H4 (cell line): ENCODE results near the gene TRAPPC3. TPM values are rescaled to one million over a fixed set of nuclear protein-coding genes. Genes with fewer than 3 reads are reported as not detected.

Experiments
- total RNA-seq: library from RNA; depleted of rRNA; stranded (reverse); fragments of >200 nt; shearing (Covaris generic); gene quantifications from 2 replicates; pipeline ENCODE4 v1.2.3, GENCODE V29; 2014; rRNA removed

The TRAPPC3 gene
- total RNA-seq, 1 experiment from 2014 or later, result 105 TPM

Other genes with a start within 250 kb of the TRAPPC3 start
- gene AGO3, start 218.4 kb downstream of the TRAPPC3 start, total RNA-seq, result 8.1 and 8.9 TPM in 2 replicates
- not detected in 2 replicates for gene TEKT2, start 65.4 kb downstream of the TRAPPC3 start, total RNA-seq
- gene ADPRS, start 60.6 kb downstream of the TRAPPC3 start, total RNA-seq, result 40.8 and 50.8 TPM in 2 replicates
- 0.08 and 0.88 TPM in 2 replicates for gene COL8A2, start 24.3 kb downstream of the TRAPPC3 start, total RNA-seq
- gene MAP7D1, start 6.7 kb upstream of the TRAPPC3 start, total RNA-seq, result 59.1 and 79.3 TPM in 2 replicates
- 46.2 and 69.8 TPM in 2 replicates for gene THRAP3, start 75.0 kb upstream of the TRAPPC3 start, total RNA-seq
- 0.06 TPM in 1 of 2 replicates, not detected in the other for gene SH3D21, start 156.9 kb upstream of the TRAPPC3 start, total RNA-seq
- 2.5 and 4.2 TPM in 2 replicates for gene EVA1B, start 174.2 kb upstream of the TRAPPC3 start, total RNA-seq
- 25.1 and 25.3 TPM in 2 replicates for gene STK40, start 236.4 kb upstream of the TRAPPC3 start, total RNA-seq
- 3.1 and 7.1 TPM in 2 replicates for gene LSM10, start 248.4 kb upstream of the TRAPPC3 start, total RNA-seq